WTC11 (cell line): ENCODE data around the gene STAMBPL1. TPM values are rescaled to one million over a fixed set of nuclear protein-coding genes. Genes with fewer than 3 reads are reported as not detected.

Experiments
- ATAC-seq: fragments of 200-7000 bp; cut with Tn5 transposase; 2 replicates; pipeline ENCODE4 v1.10.0; 2021; ENCODE audit warnings: mild to moderate bottlenecking, moderate library complexity
- CTCF ChIA-PET: fragments of 300-600 bp; sonication (Branson Sonifier 250); formaldehyde crosslinking; loops from one replicate; lab custom pipeline; 2021; ENCODE audit warnings: antibody characterized with exemption; lab: Charles Lee
- POLR2A ChIA-PET: fragments of 350-600 bp; sonication (Branson Sonifier 250); formaldehyde crosslinking; loops from one replicate; lab custom pipeline; 2021; ENCODE audit warnings: antibody characterized with exemption; lab: Charles Lee
- DNase-seq: peaks from one replicate; pipeline ENCODE4 v3.0.0; 2021; ENCODE audit warnings: low spot score
- H3K27ac Mint-ChIP-seq: 2 replicates; pipeline ENCODE4 v1.8.0; 2021; ENCODE audit warnings: mixed read lengths
- H3K27me3 Mint-ChIP-seq: 2 replicates; pipeline ENCODE4 v1.8.0; 2021; ENCODE audit warnings: low read depth, mild to moderate bottlenecking, moderate library complexity, mixed read lengths
- H3K36me3 Mint-ChIP-seq: 2 replicates; pipeline ENCODE4 v1.8.0; 2021; ENCODE audit warnings: mixed read lengths
- H3K4me1 Mint-ChIP-seq: 2 replicates; pipeline ENCODE4 v1.8.0; 2022; ENCODE audit warnings: mixed read lengths
- H3K4me3 Mint-ChIP-seq: 2 replicates; pipeline ENCODE4 v1.8.0; 2021; ENCODE audit warnings: mild to moderate bottlenecking, moderate library complexity, mixed read lengths
- H3K9me3 Mint-ChIP-seq: 2 replicates; pipeline ENCODE4 v1.8.0; 2021; ENCODE audit warnings: mixed read lengths
- CREB1 ChIP-seq: sonication (generic); formaldehyde crosslinking; IDR thresholded peaks from 2 replicates; pipeline ENCODE4 v1.8.0; 2023; ENCODE audit warnings: mild to moderate bottlenecking, missing genetic modification reagents
- EMX1 ChIP-seq: fragments of 250-450 bp; sonication (Bioruptor Pico); IDR thresholded peaks from 2 replicates; pipeline ENCODE4 v1.8.0; 2021; ENCODE audit warnings: mild to moderate bottlenecking
- ESRRA ChIP-seq: sonication (generic); formaldehyde crosslinking; IDR thresholded peaks from 2 replicates; pipeline ENCODE4 v1.8.1; 2022; ENCODE audit warnings: mild to moderate bottlenecking, missing genetic modification reagents, borderline replicate concordance
- ETV6 ChIP-seq: sonication (generic); formaldehyde crosslinking; IDR thresholded peaks from 2 replicates; pipeline ENCODE4 v1.8.1; 2022; ENCODE audit warnings: mild to moderate bottlenecking, missing genetic modification reagents
- FOXK1 ChIP-seq: sonication (generic); formaldehyde crosslinking; IDR thresholded peaks from 2 replicates; pipeline ENCODE4 v1.8.0; 2022; ENCODE audit warnings: mild to moderate bottlenecking, moderate library complexity, missing genetic modification reagents
- GABPB1 ChIP-seq: sonication (generic); formaldehyde crosslinking; IDR thresholded peaks from 2 replicates; pipeline ENCODE4 v1.8.1; 2023; ENCODE audit warnings: mild to moderate bottlenecking, missing genetic modification reagents
- GRHL2 ChIP-seq: fragments of 250-450 bp; sonication (Bioruptor Pico); IDR thresholded peaks from 2 replicates; pipeline ENCODE4 v1.8.0; 2022; ENCODE audit warnings: mild to moderate bottlenecking, moderate library complexity; ENCODE audit not compliant: insufficient replicate concordance, severe bottlenecking
- IRF2 ChIP-seq: sonication (generic); formaldehyde crosslinking; IDR thresholded peaks from 2 replicates; pipeline ENCODE4 v1.8.0; 2022; ENCODE audit warnings: low read depth, missing genetic modification reagents, borderline replicate concordance
- MYBL2 ChIP-seq: sonication (generic); formaldehyde crosslinking; IDR thresholded peaks from 2 replicates; pipeline ENCODE4 v1.8.1; 2023; ENCODE audit warnings: mild to moderate bottlenecking, moderate library complexity, missing genetic modification reagents
- NFYB ChIP-seq: sonication (generic); formaldehyde crosslinking; conservative IDR thresholded peaks from 2 replicates; pipeline ENCODE4 v1.8.0; 2022; ENCODE audit warnings: low read depth, missing genetic modification reagents
- PRRX2 ChIP-seq: fragments of 250-450 bp; sonication (Bioruptor Pico); IDR thresholded peaks from 2 replicates; pipeline ENCODE4 v1.8.0; 2021; ENCODE audit warnings: mild to moderate bottlenecking
- RORB ChIP-seq: fragments of 250-450 bp; sonication (Bioruptor Pico); IDR thresholded peaks from 2 replicates; pipeline ENCODE4 v1.9.0; 2021; ENCODE audit warnings: mild to moderate bottlenecking
- SMAD3 ChIP-seq: sonication (generic); formaldehyde crosslinking; IDR thresholded peaks from 2 replicates; pipeline ENCODE4 v1.8.0; 2022; ENCODE audit warnings: missing genetic modification reagents, mild to moderate bottlenecking, borderline replicate concordance
- SMAD4 ChIP-seq: sonication (generic); formaldehyde crosslinking; IDR thresholded peaks from 2 replicates; pipeline ENCODE4 v1.8.0; 2022; ENCODE audit warnings: mild to moderate bottlenecking, missing genetic modification reagents
- TCF7 ChIP-seq: sonication (generic); formaldehyde crosslinking; IDR thresholded peaks from 2 replicates; pipeline ENCODE4 v1.8.0; 2022; ENCODE audit warnings: mild to moderate bottlenecking, low read depth, missing genetic modification reagents, moderate library complexity
- ZNF396 ChIP-seq: fragments of 250-450 bp; sonication (Bioruptor Pico); IDR thresholded peaks from 2 replicates; pipeline ENCODE4 v1.8.0; 2021; ENCODE audit warnings: mild to moderate bottlenecking, moderate library complexity, borderline replicate concordance
- ZNF416 ChIP-seq: fragments of 250-450 bp; sonication (Bioruptor Pico); IDR thresholded peaks from 2 replicates; pipeline ENCODE4 v1.9.0; 2021; ENCODE audit warnings: mild to moderate bottlenecking, inconsistent platforms
- ZNF671 ChIP-seq: fragments of 250-450 bp; sonication (Bioruptor Pico); IDR thresholded peaks from 2 replicates; pipeline ENCODE4 v1.8.0; 2021; ENCODE audit warnings: mild to moderate bottlenecking
- total RNA-seq: library from RNA; stranded (reverse); gene quantifications from 3 replicates; pipeline ENCODE4 v1.2.3, GENCODE V29; 2021
- TF ChIP-seq, protein P1 (sequence below): sonication (generic); formaldehyde crosslinking; IDR thresholded peaks from 2 replicates; pipeline ENCODE4 v1.8.1; 2022; ENCODE audit warnings: mild to moderate bottlenecking, missing genetic modification reagents, moderate library complexity, borderline replicate concordance
- TF ChIP-seq, protein P2 (sequence below): fragments of 250-450 bp; sonication (Bioruptor Pico); IDR thresholded peaks from 2 replicates; pipeline ENCODE4 v1.9.0; 2021; ENCODE audit warnings: mild to moderate bottlenecking, borderline replicate concordance
- TF ChIP-seq, protein P3 (sequence below): fragments of 200-600 bp; IDR thresholded peaks from 2 replicates; pipeline ENCODE4 v1.8.0; 2022; ENCODE audit warnings: antibody characterized with exemption
- TF ChIP-seq, protein P4 (sequence below): fragments of 250-450 bp; sonication (Bioruptor Pico); IDR thresholded peaks from 2 replicates; pipeline ENCODE4 v1.9.0; 2021; ENCODE audit warnings: mild to moderate bottlenecking
- TF ChIP-seq, protein P5 (sequence below): sonication (generic); formaldehyde crosslinking; IDR thresholded peaks from 2 replicates; pipeline ENCODE4 v1.8.1; 2022; ENCODE audit warnings: low read depth, missing genetic modification reagents, borderline replicate concordance
- TF ChIP-seq, protein P6 (sequence below): fragments of 250-450 bp; sonication (Bioruptor Pico); IDR thresholded peaks from 2 replicates; pipeline ENCODE4 v2.1.2; 2022; ENCODE audit warnings: mild to moderate bottlenecking, moderate library complexity
- TF ChIP-seq, protein P7 (sequence below): sonication (generic); formaldehyde crosslinking; conservative IDR thresholded peaks from 2 replicates; pipeline ENCODE4 v1.8.1; 2022; ENCODE audit warnings: mild to moderate bottlenecking, missing genetic modification reagents

Gene STAMBPL1
- total RNA-seq, 1 experiment from 2014 or later: 3.9 TPM

DNA sequence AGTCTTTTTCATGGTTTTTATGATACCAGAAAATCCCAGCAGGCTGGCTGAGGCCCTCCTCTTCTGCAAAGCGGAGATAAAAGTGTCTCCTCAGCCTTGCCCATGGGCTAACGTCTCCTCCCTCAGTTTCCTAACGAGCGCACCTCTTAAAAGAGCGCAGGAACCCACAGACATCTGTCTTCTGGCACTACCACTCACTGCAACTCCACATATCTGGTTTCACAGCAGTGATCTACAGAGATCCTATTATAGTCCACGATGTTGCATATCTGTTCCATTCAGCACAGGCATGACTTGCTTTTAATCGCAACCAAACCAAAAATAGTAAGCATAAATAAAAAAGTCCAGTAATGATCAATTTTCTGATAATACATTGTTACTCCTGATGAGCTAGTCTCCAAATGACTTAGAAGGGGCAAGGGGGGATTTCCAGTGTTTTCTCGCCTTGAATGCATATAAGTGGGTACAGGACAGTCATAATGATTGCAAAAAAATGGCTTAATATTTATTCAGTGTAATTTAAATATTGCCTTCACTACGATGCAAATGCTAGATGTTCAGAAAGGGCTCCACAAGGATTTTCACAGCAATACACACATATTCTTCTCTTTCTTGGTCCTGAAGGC is 49.3 kb upstream of the STAMBPL1 start:
- no peaks in the 10 kb centered on the region for H3K27me3 Mint-ChIP-seq
- ATAC-seq: no peak
- H3K4me1 Mint-ChIP-seq: no peaks in the 10 kb centered on the region
- H3K9me3 Mint-ChIP-seq: no peaks in the 10 kb centered on the region
- no peak overlapping the region for H3K4me3 Mint-ChIP-seq
- no peak for DNase-seq
- TF ChIP-seq FOXK1 (CRISPR knock-in tag): no peak
- TF ChIP-seq, protein P1, sequence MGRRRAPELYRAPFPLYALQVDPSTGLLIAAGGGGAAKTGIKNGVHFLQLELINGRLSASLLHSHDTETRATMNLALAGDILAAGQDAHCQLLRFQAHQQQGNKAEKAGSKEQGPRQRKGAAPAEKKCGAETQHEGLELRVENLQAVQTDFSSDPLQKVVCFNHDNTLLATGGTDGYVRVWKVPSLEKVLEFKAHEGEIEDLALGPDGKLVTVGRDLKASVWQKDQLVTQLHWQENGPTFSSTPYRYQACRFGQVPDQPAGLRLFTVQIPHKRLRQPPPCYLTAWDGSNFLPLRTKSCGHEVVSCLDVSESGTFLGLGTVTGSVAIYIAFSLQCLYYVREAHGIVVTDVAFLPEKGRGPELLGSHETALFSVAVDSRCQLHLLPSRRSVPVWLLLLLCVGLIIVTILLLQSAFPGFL (CRISPR knock-in tag): no peak
- TF ChIP-seq SMAD4 (CRISPR knock-in tag): no peak
- no peak for TF ChIP-seq IRF2 (CRISPR knock-in tag)
- TF ChIP-seq CREB1 (CRISPR knock-in tag): no peak
- no peak for TF ChIP-seq GABPB1 (CRISPR knock-in tag)
- TF ChIP-seq EMX1 (CRISPR knock-in tag): no peak
- TF ChIP-seq PRRX2 (CRISPR knock-in tag): no peak
- TF ChIP-seq, protein P2, sequence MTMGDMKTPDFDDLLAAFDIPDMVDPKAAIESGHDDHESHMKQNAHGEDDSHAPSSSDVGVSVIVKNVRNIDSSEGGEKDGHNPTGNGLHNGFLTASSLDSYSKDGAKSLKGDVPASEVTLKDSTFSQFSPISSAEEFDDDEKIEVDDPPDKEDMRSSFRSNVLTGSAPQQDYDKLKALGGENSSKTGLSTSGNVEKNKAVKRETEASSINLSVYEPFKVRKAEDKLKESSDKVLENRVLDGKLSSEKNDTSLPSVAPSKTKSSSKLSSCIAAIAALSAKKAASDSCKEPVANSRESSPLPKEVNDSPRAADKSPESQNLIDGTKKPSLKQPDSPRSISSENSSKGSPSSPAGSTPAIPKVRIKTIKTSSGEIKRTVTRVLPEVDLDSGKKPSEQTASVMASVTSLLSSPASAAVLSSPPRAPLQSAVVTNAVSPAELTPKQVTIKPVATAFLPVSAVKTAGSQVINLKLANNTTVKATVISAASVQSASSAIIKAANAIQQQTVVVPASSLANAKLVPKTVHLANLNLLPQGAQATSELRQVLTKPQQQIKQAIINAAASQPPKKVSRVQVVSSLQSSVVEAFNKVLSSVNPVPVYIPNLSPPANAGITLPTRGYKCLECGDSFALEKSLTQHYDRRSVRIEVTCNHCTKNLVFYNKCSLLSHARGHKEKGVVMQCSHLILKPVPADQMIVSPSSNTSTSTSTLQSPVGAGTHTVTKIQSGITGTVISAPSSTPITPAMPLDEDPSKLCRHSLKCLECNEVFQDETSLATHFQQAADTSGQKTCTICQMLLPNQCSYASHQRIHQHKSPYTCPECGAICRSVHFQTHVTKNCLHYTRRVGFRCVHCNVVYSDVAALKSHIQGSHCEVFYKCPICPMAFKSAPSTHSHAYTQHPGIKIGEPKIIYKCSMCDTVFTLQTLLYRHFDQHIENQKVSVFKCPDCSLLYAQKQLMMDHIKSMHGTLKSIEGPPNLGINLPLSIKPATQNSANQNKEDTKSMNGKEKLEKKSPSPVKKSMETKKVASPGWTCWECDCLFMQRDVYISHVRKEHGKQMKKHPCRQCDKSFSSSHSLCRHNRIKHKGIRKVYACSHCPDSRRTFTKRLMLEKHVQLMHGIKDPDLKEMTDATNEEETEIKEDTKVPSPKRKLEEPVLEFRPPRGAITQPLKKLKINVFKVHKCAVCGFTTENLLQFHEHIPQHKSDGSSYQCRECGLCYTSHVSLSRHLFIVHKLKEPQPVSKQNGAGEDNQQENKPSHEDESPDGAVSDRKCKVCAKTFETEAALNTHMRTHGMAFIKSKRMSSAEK (CRISPR knock-in tag): no peak
- no peak for TF ChIP-seq TCF7
- no peak for TF ChIP-seq ZNF396 (CRISPR knock-in tag)
- TF ChIP-seq, protein P3, sequence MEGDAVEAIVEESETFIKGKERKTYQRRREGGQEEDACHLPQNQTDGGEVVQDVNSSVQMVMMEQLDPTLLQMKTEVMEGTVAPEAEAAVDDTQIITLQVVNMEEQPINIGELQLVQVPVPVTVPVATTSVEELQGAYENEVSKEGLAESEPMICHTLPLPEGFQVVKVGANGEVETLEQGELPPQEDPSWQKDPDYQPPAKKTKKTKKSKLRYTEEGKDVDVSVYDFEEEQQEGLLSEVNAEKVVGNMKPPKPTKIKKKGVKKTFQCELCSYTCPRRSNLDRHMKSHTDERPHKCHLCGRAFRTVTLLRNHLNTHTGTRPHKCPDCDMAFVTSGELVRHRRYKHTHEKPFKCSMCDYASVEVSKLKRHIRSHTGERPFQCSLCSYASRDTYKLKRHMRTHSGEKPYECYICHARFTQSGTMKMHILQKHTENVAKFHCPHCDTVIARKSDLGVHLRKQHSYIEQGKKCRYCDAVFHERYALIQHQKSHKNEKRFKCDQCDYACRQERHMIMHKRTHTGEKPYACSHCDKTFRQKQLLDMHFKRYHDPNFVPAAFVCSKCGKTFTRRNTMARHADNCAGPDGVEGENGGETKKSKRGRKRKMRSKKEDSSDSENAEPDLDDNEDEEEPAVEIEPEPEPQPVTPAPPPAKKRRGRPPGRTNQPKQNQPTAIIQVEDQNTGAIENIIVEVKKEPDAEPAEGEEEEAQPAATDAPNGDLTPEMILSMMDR: no peak
- no peak for TF ChIP-seq ZNF416 (CRISPR knock-in tag)
- no peak for TF ChIP-seq ZNF671
- TF ChIP-seq ESRRA (CRISPR knock-in tag): no peak
- TF ChIP-seq SMAD3 (CRISPR knock-in tag): no peak
- TF ChIP-seq, protein P4, sequence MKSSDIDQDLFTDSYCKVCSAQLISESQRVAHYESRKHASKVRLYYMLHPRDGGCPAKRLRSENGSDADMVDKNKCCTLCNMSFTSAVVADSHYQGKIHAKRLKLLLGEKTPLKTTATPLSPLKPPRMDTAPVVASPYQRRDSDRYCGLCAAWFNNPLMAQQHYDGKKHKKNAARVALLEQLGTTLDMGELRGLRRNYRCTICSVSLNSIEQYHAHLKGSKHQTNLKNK (CRISPR knock-in tag): no peak
- no peak for TF ChIP-seq GRHL2 (CRISPR knock-in tag)
- POLR2A ChIA-PET: no interaction called here
- H3K27ac Mint-ChIP-seq: no peak overlapping the region
- no peaks in the 10 kb centered on the region for H3K36me3 Mint-ChIP-seq
- CTCF ChIA-PET: interaction anchor here (0.9 to 1.1 kb wide), 2 partner anchors 102 kb away, joined by 4 to 5 read pairs; no protein-coding TSS in a partner anchor

DNA sequence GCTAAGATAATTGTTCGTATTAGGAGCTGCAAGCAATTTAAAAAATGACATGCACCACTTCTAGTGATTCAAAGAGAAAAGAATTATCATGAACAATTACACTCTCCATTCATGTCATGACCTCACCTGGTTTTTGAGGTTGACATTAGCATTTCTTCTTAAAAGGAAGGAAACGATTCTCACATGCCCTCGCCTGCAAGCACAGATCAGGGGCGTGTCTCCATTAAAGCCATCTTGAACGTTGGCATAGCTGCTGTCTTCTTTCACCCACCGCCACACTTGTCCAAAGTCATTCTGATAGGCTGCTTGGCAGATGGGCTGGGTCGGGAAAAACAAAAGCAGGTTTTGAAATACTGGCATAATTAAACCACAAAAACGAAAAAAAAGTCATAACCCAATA is 48.3 kb upstream of the STAMBPL1 start:
- Mint-ChIP-seq H3K27ac (no peak overlapping the region), H3K36me3 (no peaks in the 10 kb centered on the region), H3K9me3 (no peaks in the 10 kb centered on the region), H3K27me3 (no peaks in the 10 kb centered on the region), H3K4me1 (no peaks in the 10 kb centered on the region), H3K4me3 (no peak overlapping the region)
- ATAC-seq (no peak), DNase-seq (no peak)
- ChIA-PET POLR2A (no interaction called here), CTCF (interaction anchor here (0.9 to 1.1 kb wide), 2 partner anchors 101 to 103 kb away, joined by 4 to 5 read pairs; no protein-coding TSS in a partner anchor)
- TF ChIP-seq, protein P4 (CRISPR knock-in tag): no peak
- TF ChIP-seq RORB (CRISPR knock-in tag) (no peak), MYBL2 (CRISPR knock-in tag) (no peak), ETV6 (CRISPR knock-in tag) (no peak), NFYB (CRISPR knock-in tag) (no peak), ZNF396 (CRISPR knock-in tag) (no peak)
- TF ChIP-seq, protein P5, sequence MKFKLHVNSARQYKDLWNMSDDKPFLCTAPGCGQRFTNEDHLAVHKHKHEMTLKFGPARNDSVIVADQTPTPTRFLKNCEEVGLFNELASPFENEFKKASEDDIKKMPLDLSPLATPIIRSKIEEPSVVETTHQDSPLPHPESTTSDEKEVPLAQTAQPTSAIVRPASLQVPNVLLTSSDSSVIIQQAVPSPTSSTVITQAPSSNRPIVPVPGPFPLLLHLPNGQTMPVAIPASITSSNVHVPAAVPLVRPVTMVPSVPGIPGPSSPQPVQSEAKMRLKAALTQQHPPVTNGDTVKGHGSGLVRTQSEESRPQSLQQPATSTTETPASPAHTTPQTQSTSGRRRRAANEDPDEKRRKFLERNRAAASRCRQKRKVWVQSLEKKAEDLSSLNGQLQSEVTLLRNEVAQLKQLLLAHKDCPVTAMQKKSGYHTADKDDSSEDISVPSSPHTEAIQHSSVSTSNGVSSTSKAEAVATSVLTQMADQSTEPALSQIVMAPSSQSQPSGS (CRISPR knock-in tag): no peak
- TF ChIP-seq, protein P6, sequence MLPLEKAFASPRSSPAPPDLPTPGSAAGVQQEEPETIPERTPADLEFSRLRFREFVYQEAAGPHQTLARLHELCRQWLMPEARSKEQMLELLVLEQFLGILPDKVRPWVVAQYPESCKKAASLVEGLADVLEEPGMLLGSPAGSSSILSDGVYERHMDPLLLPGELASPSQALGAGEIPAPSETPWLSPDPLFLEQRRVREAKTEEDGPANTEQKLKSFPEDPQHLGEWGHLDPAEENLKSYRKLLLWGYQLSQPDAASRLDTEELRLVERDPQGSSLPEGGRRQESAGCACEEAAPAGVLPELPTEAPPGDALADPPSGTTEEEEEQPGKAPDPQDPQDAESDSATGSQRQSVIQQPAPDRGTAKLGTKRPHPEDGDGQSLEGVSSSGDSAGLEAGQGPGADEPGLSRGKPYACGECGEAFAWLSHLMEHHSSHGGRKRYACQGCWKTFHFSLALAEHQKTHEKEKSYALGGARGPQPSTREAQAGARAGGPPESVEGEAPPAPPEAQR (CRISPR knock-in tag): no peak
- TF ChIP-seq, protein P7, sequence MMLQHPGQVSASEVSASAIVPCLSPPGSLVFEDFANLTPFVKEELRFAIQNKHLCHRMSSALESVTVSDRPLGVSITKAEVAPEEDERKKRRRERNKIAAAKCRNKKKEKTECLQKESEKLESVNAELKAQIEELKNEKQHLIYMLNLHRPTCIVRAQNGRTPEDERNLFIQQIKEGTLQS (CRISPR knock-in tag): no peak
